ENCODE measurements around the gene PDK2. TPM values are rescaled to one million over a fixed set of nuclear protein-coding genes. Genes with fewer than 3 reads are reported as not detected.

Gene PDK2
- total RNA-seq = 28.2 TPM

DNA sequence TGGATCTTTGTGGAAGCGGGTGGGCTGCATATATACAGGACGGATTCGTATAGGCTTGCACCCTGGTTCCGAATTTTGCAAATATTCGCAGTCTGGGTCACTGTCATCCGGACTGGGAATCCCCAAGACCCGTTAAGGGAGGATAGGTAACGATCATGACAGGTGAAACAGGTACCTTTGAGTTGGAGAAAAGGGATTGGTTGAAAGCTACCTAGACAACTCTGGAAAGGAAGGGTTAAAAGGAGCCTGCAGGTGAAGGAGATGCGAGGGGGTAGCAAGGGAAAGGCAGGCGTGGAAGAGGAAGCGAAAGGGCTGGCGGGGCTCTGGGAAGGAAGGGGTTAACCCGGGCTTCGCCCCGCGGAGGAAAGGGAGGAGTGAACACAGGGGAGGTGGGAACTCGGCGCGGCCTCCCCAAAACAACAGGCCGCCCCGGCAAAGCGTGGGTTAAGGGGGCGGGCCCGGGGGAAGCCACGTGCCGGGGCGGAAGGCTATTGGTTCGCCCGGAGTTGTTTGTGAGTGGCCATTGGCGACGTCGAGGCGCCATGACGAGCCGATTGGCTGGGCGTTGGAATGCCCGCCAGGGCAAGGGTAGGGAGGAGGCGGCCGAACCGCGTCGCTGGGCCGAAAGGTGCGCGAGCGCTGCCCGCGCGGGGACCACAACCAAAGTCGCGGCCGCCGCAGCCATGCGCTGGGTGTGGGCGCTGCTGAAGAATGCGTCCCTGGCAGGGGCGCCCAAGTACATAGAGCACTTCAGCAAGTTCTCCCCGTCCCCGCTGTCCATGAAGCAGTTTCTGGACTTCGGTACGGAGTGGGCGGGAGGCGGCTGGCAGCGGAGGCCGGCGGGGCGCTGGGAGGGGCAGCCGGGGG lies at the start of gene PDK2:
PDK2 (plus strand) TSS at position 599 of the 867 bp plus-strand sequence; CDS start at position 684, 85 bp downstream.
- DNase-seq = peak; percentile 99

DNA sequence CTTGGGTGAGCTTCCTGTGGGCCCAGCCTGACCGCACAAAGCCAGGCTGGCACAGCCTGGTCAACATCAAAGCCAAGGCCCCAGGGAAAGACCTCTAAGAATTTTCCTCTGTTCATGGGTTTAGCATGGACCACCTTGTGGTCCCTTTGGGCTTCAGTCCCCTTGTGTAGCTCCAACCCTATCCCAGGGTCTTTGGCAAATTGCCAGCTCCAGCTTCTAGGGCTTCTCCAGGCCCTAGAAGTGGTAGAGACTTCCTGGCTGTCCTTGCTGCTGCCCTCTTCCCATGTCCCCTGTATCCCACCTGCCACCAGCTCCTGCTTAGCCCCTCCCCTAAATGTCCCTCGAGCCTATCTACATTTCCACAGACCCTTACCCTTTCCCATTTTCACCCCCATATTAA lies 49.0 kb upstream of the PDK2 start:
- no peak for DNase-seq

DNA sequence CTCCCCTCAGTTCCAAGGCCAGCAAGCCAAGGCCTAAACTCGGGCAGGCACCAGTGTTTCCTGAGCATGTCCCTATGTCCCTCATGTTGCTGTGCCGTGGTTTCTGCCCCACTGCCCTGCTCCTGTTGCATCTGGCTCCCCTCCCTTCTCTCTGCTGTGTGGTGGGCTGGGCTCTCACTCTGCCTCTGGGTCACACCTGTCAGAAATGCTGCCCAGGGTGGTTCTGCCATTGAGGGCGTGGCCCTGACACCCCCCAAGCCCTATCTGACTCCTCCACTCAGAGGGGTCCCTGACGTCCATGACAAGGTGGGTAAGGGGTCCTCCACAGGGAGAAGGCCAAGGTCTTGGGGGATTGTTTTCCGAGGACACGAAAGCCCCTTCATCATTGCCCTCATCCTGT lies 48.5 kb upstream of the PDK2 start:
- DNase-seq = no peak

DNA sequence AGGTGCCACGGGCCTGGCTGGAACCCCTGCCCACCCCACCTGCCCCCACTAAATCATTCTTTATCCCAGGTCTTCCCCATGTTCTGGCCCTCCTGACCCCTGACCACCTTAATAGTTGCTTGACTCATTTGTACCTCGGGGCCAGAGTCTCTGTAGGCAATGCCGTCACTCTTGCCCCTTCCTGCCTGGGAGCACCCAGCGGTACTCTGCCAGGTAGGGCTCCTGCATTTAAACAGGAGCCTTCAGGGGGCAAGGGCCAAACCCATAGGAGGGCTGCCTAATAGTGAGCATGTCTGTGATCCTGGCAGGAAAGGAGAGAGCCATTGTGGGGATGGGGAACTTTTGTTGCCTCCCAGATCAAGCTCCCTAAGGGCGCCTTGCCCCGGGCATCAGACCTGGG lies 48.1 kb upstream of the PDK2 start:
- DNase-seq = no peak

DNA sequence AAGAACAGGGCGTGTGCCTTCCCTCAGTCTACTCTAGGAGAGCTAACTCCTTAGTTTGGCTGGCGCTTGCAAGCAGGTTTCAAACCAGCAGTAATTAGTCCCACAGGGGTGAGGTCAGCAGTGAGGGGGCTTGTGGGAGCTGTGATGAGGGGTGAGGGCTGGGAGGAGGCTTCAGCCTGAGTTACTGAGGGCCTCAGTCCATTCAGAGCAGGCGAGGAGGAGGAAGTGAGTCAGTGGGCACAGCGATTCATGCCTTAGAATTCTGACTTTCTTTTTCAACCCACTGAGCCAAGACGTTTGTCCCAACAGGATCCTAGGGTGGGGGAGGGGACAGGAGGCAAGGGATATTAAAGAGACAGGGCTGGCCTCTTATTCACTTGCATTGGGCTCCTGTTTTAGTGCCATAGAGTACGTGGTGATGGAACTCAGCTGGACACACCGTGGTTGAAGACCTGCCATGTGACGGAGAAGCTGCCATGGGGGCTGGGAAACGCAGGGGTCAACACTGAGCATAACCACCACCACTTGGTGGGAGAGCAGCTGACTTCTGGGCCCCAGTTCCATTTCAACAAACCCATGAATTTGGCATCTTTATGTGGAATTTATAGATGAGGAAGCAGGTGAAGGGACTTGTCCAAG lies 47.5 kb upstream of the PDK2 start:
- DNase-seq = no peak

DNA sequence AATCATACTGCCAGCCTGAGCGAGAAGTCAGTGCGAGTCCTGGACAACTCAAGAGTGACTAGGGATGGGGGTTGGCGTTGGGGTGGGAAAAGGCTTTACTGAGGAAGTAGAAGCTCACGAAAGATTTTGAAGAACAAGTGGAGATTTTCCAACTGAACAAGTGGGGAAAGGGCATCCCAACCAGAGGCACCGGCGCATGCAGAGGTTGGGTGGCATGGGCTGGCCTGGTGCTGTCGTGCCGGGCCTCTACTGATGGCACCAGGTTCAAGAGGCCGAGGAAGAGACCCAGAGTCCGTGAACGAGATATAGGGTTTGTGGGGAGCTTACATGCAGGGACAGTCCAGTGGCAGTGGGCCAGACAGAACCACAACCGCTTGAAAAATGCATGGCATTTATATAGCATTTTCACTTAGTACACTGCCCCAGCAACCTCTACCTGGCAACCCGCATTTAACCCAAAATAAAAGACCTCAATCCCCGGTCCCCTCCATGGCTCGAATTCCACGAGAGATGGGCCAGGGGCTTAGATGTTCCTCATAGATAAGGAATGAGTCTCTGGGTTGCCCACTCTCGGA lies 46.9 kb upstream of the PDK2 start:
- DNase-seq = no peak

DNA sequence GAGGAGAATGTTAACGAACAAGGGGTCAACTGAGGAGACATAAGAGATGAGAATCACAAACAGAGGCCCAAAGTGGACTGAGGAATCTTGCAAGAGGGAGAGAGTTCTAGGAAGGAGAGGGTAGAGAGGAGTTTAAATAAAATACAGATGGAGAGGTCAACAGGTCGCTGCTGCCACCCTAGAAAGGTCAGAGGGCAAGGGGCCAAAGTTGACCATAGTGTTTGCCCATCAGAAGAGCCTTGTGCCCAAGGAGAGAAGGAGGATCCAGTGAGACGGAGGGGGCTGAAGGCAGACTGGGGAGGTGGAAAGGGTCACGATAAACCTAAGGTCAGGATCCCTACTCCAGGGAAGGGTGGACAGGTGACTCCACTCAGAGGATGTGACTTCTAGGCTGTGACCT lies 46.2 kb upstream of the PDK2 start:
- DNase-seq = no peak

DNA sequence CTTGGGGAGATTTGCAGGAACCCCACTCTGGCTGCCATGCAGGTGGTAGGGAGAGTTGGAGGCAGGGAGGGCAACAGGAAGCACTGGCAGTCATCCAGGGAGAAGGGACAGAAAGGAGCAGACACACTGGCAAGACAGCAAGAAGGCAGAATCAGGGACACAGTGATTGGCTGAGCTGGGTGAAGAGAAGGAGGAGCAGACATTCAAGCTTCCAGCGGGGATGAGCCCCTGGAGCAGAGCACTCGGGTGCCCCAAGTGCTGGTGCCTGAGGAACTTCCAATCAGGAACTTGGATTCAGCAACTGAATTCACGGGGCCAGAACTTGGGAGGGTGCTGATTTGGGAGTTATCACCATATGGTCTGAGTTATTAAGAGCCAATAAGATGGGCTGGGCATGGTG lies 45.5 kb upstream of the PDK2 start:
- DNase-seq = no peak

DNA sequence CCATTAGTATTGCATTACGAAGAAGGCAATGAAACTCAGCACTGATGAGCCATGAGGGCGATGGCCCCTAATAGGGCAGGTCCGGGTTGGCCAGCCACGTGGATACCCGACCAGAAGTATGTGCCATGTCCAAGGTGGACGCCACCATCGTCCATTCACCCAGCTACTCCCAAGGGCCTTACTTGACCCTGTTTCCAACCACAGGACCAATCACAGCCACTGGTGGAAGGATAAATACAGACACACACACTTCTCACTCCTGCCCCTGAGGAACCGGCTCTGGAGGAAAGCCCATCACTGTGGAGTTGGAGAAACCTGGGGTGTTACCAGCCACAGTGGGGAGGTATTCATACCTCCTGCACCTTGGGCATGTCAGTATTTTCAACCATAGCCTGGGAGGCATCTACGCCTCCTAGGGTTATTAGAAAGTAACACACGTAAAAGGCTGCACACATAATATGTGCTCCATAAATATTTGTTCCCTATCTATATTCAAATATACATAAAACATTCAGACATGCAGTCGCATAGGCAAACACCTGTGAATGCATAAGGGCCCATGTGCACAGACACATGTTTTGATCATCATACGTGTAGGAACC lies 44.6 kb upstream of the PDK2 start:
- no peak for DNase-seq

DNA sequence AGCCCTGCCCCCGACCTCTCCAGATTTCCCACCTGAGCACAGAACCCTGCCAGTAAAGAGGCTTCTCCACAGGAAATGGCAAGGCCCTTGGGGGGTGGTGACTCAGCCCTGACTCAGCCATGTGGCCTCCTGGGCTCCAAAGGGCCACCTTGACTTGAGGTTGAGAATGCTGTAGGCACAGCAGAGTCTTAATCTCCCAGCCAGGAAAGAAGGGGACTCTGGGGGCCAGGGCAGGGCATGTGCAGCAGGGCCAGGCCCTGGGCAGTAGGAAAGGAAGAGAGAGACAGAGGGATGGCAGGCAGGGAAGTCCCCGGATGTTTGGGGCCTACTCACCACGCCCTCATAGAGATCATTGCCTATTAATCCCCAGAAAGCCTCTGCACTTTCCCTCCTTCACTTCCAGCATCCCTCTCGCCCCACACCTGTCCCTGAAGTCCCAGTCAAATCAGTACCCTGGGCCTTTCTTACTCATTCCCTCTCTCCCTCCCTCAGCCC lies 44.0 kb upstream of the PDK2 start:
- DNase-seq = no peak

DNA sequence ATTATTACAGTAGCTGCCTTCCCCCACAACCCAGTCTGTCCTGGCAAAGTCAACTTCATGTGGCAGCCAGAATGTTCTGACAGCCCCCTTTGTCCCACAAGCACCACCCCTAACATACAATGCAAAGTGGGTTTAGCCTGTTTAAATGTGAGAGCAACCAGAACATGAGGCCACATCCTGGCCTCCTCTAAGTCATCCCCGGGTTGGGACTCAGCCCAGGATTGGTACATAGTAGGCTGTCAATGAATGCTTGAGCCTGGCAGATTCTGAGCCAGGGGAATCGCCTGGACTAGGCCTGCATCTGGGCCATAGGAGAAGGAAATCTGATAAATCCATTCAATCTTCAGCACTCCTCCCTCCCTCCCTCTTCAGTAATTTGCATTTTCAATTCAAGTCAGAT lies 43.5 kb upstream of the PDK2 start:
- no peak for DNase-seq

DNA sequence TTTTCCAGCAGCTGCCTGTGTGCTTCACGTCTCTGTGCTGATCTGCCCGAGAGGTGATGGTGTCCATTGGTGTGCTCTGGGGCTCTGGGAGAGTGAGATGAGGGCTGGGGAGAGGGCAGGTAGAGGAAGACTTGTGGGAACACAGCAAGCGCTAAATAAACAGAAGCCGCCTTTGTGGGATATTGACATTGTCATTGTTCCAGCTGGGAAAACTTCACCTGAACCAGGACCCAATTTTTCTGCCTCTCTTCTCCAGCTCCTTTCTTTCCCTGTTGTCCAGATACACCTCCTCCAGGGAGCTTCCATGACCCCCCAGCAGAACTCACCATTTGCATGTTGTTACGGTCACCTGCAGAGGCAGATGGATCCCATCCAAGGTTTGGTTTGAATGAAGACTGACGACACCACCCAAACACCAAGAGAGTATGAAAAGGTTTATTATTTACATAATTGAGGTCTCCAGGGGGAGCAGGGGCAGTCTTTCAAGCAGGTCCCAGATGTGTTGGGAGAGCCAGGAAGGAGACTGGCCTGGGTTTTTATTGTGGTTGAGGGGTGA lies 42.8 kb upstream of the PDK2 start:
- no peak for DNase-seq

DNA sequence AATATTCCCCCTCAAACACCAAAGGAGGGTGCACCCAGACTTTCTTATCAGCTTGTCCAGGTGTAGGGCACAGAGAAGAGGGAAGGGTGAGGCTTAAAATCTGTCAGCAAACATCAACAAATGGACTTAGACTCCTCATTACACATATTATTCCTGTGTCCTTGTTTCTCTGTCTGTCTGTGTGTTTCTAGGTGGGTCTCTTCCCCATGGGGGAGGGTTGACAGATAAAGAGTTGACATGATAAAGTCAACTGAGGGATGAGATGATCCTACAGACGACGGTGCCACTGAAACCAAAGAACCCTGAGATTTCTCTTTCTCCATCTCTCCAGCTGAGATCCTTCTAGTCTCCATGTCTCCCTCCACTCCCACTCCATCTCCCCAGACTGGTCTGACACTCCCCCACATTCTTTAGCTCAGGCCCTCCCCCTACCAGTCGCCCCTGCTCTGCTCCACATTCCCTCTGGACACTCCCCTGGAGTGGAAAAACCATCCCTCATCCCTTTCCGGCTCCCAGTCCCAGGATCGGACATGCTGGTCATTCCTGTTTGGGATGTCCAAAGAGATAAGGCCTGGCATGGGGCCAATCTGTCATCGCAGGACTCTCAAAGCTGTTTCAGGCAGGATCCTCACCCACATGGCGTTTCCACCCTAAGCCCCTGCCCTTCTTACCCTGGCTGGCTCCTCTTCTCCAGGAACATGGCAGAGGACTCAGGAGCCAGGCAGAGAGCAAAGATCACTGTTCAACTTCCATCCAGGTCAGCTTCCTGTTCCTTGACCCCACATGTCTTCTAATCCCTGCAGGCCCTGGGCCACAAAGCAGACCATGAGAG lies 42.1 kb upstream of the PDK2 start:
- DNase-seq = no peak

DNA sequence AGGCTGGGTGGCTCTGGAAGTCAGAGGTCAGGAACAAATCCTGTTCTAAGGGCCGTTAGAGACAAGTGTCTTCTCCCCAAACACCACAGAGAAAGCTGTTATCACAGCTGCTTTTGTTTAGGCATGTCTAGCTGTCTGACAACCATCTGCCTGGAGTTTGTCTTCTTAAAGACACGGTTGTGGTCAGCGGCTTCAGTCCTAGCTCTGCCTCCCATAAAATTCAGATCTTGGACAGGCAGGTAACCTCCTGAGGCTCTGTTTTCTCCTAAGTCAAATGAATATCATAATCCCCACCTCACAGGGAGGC lies 41.5 kb upstream of the PDK2 start:
- peak; percentile 35 for DNase-seq

DNA sequence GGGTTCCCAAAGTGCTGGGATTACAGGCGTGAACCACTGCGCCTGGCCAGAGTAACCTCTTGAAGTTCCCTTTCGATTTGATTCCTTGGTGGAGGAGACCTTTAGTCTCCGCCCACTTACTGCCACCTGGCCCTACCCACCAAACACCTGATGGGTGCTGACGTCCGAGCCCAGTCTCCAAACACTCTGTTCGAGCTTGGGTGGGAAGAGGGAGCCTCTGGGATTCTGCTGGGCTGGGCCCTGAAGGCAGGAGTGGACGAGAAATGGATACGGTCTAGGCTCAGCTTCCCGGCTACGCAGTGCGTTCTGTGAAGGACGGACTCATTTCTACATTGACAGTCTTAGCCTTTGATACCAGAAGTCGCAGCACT lies 40.1 kb upstream of the PDK2 start:
- DNase-seq = peak; percentile 43

DNA sequence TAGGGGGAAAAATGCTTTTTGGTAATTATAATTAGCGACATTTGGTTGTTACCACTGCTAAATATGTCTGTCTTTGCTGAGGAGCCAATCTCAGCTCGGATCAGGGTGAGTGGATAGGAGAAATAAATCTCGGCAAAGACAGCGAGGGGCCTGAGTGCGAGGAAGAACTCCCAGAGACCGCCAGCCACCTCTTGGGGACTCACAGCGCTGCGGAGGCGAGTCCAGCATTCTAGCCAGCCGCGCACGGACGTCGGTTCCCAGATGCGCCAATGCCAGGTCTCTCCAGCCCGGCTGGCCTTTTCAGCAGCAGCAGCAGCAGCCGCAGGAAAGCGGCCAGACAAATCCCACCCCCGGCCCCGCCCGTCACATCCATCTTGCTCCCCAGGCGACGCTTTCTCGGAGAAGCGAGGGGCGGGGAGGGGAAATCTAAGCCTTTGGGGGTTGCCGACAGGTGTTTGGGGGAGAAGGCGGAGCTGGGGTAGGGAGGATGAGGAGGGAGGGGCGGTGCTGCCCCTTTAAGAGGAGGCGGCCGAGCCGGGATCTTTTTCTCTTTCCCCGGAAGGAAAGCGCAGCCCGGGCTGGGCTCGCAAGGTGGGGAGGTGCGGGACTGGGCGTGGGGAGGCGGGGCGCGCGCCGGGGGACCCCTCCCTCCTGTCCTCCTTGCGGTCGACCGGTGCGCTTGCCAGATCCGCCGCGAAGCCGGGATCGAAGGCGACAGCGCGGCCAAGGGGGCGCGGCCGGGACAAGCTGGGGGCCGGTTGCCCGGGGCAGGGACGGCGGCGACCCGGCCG lies 39.5 kb upstream of the PDK2 start, which contains the start of gene ITGA3:
ITGA3 (plus strand) TSS at position 685 of the 791 bp plus-strand sequence. CDS start 330 bp downstream, outside the sequence.
- DNase-seq = peak; percentile 84

DNA sequence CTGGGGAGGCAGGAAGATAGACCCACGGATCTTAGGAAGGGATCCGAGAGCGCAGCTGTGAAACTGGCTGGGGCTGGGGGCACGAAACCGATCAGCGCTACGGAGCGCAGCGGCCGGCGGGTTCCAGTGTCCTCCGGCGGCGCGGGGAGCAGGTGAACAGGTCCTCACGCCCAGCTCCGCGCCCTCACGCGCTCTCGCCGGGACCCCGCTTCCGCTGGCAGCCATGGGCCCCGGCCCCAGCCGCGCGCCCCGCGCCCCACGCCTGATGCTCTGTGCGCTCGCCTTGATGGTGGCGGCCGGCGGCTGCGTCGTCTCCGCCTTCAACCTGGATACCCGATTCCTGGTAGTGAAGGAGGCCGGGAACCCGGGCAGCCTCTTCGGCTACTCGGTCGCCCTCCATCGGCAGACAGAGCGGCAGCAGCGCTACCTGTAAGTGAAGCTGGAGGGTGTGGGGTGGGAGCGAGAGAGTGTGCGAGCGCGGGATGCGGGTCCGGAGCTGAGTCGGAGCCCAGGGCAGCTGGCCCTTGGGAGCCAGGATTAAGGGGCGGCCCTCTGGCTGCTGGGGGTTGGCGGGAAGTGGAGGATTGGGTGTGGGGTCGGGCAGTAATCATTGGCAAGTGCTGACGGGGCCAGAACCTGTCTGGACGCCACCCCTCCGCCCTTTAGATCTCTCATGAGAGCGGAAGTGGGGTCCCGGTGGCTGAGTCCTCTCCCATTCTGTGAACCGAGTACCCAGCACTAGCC lies 38.8 kb upstream of the PDK2 start:
- peak; percentile 76 for DNase-seq

DNA sequence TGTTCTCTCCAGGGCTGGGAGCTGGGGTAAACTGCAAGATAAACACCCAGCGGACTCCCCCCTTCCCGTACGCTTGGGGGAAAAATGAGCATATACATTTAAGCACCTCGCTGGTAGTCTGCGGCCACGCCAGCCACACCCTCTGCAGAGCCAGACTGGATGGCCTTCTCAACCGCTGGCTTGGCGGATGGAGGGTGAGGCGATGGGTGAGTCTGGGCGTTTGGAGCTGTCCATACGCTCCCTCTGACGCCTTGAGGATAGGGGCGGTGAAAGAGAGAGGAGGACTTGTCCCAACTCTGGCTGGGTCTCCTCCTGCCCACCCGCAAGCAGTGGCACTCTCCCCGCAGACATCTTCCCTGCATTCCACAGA lies 38.2 kb upstream of the PDK2 start:
- DNase-seq = peak; percentile 44

DNA sequence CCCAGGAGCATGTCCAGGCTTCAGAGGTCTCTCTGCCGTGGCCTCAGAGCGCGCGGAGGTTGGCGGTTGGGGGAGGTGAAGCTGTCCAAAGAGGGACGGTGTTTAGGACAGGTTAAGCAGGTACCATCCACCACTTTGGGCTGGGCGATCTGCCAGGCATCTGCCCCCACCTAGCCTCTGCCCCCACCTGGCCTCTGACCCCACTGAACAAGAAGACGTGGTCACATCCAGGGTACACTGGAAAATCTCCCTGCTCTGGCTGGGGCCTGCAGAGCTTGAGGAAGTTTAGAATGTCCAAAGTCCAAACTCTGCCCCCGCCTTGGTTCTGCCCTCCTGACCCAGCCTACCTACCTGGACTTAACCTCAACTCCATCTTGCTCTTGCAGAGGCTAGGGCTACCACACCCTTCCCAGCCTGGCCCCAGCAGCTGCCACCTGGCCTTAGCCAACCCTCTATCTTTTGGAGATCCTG lies 37.6 kb upstream of the PDK2 start:
- DNase-seq = no peak
